ENCODE results near the gene IFI27.

The IFI27 gene

DNA sequence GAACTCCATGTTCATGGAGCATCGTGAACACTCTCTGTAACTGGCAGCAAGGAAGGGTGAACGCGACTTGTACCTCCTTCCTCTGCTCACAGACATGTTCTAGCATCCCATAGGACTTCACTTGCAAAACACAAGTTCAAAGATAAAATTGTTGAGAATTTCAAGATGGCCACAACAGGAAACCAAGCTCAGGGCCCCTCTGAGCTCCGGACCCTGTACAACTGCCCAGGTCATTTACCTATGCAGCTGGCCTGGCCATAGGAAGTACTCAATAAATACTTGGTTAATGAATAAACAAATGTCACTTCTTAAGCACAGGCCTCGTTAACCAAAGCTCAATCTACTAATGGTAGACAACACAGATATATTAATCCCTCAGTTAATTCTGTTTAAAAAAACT is 51.9 kb downstream of the IFI27 start:
- Histone ChIP-seq H3K9ac (ENCODE audit: low read depth in 1 of 2, low read length in 2 of 2) (no peak overlapping the region), H3K27me3 (ENCODE audit: control insufficient read depth in 1 of 2, insufficient read depth in 2 of 2, low read length in 2 of 2) (peaks cover 12% of the 10 kb centered on the region in 2 donors), H3K9me3 (ENCODE audit: control insufficient read depth in 1 of 2, low read length in 2 of 2) (no peaks in the 10 kb centered on the region), H3K36me3 (ENCODE audit: control insufficient read depth in 1 of 2, insufficient read depth in 2 of 2, low read length in 2 of 2) (no peaks in the 10 kb centered on the region), H3K4me1 (ENCODE audit: control insufficient read depth in 1 of 2, insufficient read depth in 2 of 2, low read length in 2 of 2) (peaks cover 8 to 16% of the 10 kb centered on the region in 2 donors), H3K27ac (ENCODE audit: low read depth, low read length) (no peak overlapping the region), H3K4me3 (ENCODE audit: low read depth in 1 of 2, low read length in 2 of 2) (no peak overlapping the region)

DNA sequence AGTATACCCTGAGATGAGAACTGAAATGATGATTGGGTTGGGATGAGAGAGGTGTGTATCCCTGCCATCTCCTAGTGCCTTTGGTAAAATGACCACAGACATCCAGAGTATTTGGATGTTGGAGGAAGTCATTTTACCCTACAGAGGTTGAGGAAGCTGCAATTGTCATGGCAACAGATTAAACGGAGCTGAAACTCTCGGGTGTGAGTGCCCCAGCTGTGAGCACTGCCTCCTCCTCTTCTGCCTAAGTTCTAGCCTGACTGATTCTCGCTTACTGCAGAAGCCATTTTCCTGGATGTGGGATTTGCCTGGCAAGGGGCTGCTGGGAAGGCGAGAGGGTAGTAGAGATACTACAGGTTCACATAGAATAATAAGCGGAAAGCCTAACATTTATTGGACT is 53.3 kb downstream of the IFI27 start:
- H3K36me3 ChIP-seq (ENCODE audit: control insufficient read depth in 1 of 2, insufficient read depth in 2 of 2, low read length in 2 of 2) = no peaks in the 10 kb centered on the region
- H3K9me3 ChIP-seq (ENCODE audit: control insufficient read depth in 1 of 2, low read length in 2 of 2) = no peaks in the 10 kb centered on the region
- no peak overlapping the region for H3K4me3 ChIP-seq (ENCODE audit: low read depth in 1 of 2, low read length in 2 of 2)
- no peak overlapping the region for H3K9ac ChIP-seq (ENCODE audit: low read depth in 1 of 2, low read length in 2 of 2)
- H3K27me3 ChIP-seq (ENCODE audit: control insufficient read depth in 1 of 2, insufficient read depth in 2 of 2, low read length in 2 of 2) = peaks cover 12 to 15% of the 10 kb centered on the region in 2 donors
- no peak overlapping the region for H3K27ac ChIP-seq (ENCODE audit: low read depth, low read length)
- peaks cover 8 to 16% of the 10 kb centered on the region in 2 donors for H3K4me1 ChIP-seq (ENCODE audit: control insufficient read depth in 1 of 2, insufficient read depth in 2 of 2, low read length in 2 of 2)

DNA sequence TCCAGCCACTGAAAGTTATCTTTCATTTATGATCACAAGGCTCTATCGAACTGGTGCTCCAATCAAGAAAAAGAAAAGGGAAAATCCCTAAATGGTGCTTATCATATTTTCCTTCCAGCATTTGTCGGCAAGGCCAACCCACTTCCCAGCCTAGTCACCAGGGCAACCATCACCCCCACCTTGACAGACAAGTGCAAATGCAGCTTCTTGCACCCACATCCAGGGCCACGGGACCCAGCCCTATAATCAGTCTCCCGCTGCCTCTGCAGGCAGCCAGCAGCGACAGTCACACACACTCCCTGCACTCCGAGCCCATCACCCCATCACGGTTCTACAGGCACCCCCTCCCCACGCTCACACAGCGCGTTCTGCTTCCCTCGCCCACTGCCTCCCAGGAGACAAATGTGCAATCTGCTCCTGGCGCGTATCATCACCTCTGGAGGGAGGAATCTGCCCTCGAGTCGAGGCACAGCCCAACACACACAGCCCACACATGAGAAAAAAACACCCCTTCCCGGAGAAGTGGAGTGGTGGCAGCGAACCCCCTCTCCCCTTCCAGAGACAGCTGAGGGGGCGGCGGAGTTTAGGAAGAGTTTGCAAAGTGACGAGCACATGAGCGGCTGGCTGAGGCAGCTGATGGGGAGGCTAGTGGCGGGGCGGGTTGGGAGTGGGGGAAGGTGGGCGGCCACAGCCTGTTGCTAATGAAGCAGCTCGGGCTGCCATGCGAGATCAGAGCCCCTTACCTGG is 54.3 kb downstream of the IFI27 start:
- no peak overlapping the region for H3K4me3 ChIP-seq (ENCODE audit: low read depth in 1 of 2, low read length in 2 of 2)
- no peaks in the 10 kb centered on the region for H3K36me3 ChIP-seq (ENCODE audit: control insufficient read depth in 1 of 2, insufficient read depth in 2 of 2, low read length in 2 of 2)
- H3K27ac ChIP-seq (ENCODE audit: low read depth, low read length) = no peak overlapping the region
- H3K27me3 ChIP-seq (ENCODE audit: control insufficient read depth in 1 of 2, insufficient read depth in 2 of 2, low read length in 2 of 2) = peaks cover 12 to 15% of the 10 kb centered on the region in 2 donors
- H3K9ac ChIP-seq (ENCODE audit: low read depth in 1 of 2, low read length in 2 of 2) = no peak overlapping the region
- peaks cover 8 to 16% of the 10 kb centered on the region in 2 donors for H3K4me1 ChIP-seq (ENCODE audit: control insufficient read depth in 1 of 2, insufficient read depth in 2 of 2, low read length in 2 of 2)
- no peaks in the 10 kb centered on the region for H3K9me3 ChIP-seq (ENCODE audit: control insufficient read depth in 1 of 2, low read length in 2 of 2)

DNA sequence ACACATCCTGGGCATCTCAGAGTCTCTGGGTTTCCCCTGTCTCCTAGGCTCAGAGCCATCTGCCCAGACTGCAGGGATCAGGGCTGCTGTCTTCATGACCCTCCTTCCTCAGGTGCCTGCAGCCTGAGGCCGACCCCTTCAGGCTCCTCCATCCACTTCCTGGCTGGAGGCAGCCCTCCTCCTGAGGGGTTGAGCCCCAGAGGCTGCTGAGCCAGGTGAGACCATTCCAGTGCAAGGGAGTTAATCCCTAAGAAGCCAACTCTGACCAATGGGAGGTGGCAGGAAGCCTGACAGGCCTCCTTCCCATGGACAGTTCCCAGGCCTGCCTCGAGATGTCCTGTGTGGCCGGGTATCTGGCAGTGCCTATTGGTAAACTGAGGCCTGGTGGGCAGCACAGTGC is 55.2 kb downstream of the IFI27 start:
- H3K9me3 ChIP-seq (ENCODE audit: control insufficient read depth in 1 of 2, low read length in 2 of 2) = no peaks in the 10 kb centered on the region
- peaks cover 12 to 15% of the 10 kb centered on the region in 2 donors for H3K27me3 ChIP-seq (ENCODE audit: control insufficient read depth in 1 of 2, insufficient read depth in 2 of 2, low read length in 2 of 2)
- no peak overlapping the region for H3K27ac ChIP-seq (ENCODE audit: low read depth, low read length)
- no peaks in the 10 kb centered on the region for H3K36me3 ChIP-seq (ENCODE audit: control insufficient read depth in 1 of 2, insufficient read depth in 2 of 2, low read length in 2 of 2)
- no peak overlapping the region for H3K4me3 ChIP-seq (ENCODE audit: low read depth in 1 of 2, low read length in 2 of 2)
- H3K4me1 ChIP-seq (ENCODE audit: control insufficient read depth in 1 of 2, insufficient read depth in 2 of 2, low read length in 2 of 2) = peaks cover 8 to 16% of the 10 kb centered on the region in 2 donors
- H3K9ac ChIP-seq (ENCODE audit: low read depth in 1 of 2, low read length in 2 of 2) = no peak overlapping the region
